HUES48 (cell line): ENCODE measurements around the gene WSB1.

Source experiments
- H3K27ac ChIP-seq: one replicate; pipeline ENCODE4 v1.7.0; 2013; ENCODE audit warnings: low read depth, low read length, inconsistent platforms
- H3K27me3 ChIP-seq: 2 replicates; pipeline ENCODE4 v1.6.1; 2013; ENCODE audit warnings: mild to moderate bottlenecking, low read length; ENCODE audit not compliant: control insufficient read depth, insufficient read depth
- H3K36me3 ChIP-seq: 2 replicates; pipeline ENCODE4 v1.6.1; 2013; ENCODE audit warnings: low read length; ENCODE audit not compliant: control insufficient read depth, insufficient read depth
- H3K4me1 ChIP-seq: 2 replicates; pipeline ENCODE4 v1.6.1; 2013; ENCODE audit warnings: mild to moderate bottlenecking, low read length; ENCODE audit not compliant: control insufficient read depth, insufficient read depth
- H3K4me3 ChIP-seq: 2 replicates; pipeline ENCODE4 v1.5.1; 2013; ENCODE audit warnings: mild to moderate bottlenecking, low read depth, low read length
- H3K9ac ChIP-seq: 2 replicates; pipeline ENCODE4 v1.6.1; 2013; ENCODE audit warnings: mild to moderate bottlenecking, low read depth, low read length, moderate library complexity
- H3K9me3 ChIP-seq: 2 replicates; pipeline ENCODE4 v1.6.1; 2013; ENCODE audit warnings: low read length; ENCODE audit not compliant: control insufficient read depth, insufficient read depth

Gene WSB1

DNA sequence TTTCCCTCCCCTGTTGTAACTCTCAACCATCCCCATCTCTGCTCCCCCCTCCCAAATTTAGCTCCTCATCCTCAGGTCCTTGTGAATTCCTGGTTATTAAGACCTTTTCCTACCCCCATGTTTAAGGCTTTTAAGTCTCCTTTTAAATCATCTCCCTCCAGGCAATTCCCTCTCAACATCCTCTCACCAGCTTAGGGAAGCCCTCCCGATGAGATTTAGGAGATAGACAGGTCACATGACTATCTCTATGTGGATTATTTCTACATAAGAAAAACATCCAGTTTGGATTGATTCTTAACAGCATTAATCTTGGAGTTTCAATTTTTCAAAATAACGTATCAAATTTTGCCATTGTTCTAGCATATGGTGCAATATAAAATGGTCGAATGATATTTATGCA is 12.5 kb upstream of the WSB1 start:
- Histone ChIP-seq H3K4me3 (no peak overlapping the region), H3K27me3 (no peaks in the 10 kb centered on the region), H3K9me3 (no peaks in the 10 kb centered on the region)

GRCh38 chr17:27282054-27282551 is 11.8 kb upstream of the WSB1 start:
- no peaks in the 10 kb centered on the region for H3K9me3 ChIP-seq
- H3K4me1 ChIP-seq, result peaks cover under 1% of the 10 kb centered on the region; the same call in 1 of the 2 replicates
- no peak overlapping the region for H3K4me3 ChIP-seq
- no peak overlapping the region for H3K9ac ChIP-seq
- no peaks in the 10 kb centered on the region for H3K36me3 ChIP-seq
- no peak overlapping the region for H3K27ac ChIP-seq
- no peaks in the 10 kb centered on the region for H3K27me3 ChIP-seq

More for the DNA sequence above, 12.5 kb upstream of the WSB1 start:
- Histone ChIP-seq H3K36me3 (no peaks in the 10 kb centered on the region), H3K4me1 (peaks cover 6% of the 10 kb centered on the region), H3K9ac (no peak overlapping the region), H3K27ac (no peak overlapping the region)

DNA sequence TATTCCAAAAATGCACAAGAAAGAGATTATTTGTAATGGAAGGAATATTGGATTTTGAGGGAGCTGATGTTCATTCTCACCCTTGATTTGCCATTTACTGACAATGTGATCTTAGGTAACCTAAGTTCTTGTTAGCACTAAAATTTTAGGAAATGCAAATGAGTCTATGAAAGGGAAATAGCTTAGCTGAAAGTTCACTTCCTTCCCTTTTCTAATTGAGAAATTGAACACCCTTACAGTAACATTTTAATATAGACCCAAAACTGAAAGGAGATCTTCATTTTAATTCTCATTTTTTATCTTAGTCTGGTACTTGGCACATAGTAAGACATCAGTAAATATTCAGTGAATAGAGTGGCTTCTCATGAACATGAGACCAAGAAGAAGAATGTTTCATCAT is 10.9 kb upstream of the WSB1 start:
- Histone ChIP-seq H3K4me1 (no peaks in the 10 kb centered on the region), H3K36me3 (no peaks in the 10 kb centered on the region), H3K27me3 (no peaks in the 10 kb centered on the region), H3K4me3 (no peak overlapping the region), H3K9me3 (no peaks in the 10 kb centered on the region), H3K9ac (no peak overlapping the region), H3K27ac (no peak overlapping the region)

DNA sequence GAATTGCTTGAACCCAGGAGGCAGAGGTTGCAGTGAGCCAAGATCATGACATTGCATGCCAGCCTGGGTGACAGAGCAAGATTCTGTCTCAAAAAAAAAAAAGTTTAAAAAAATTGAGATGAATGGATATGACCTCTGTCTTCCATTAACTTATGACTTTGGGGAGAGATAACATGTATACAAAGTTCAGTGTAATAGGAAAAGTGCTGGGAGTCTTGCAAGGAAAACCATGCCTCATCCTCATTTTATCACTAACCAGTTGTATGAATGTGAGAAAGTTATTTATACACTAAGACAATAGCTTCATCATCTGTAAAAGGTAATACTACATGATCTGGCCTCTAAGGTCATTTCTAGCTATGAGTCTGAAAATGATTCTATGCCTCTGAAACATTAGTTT is 10.2 kb upstream of the WSB1 start:
- H3K27ac ChIP-seq, result no peak overlapping the region

GRCh38 chr17:27284811-27285415 is 9.0 kb upstream of the WSB1 start:
- Histone ChIP-seq H3K36me3 (no peaks in the 10 kb centered on the region), H3K4me1 (no peaks in the 10 kb centered on the region), H3K27me3 (no peaks in the 10 kb centered on the region), H3K9me3 (no peaks in the 10 kb centered on the region), H3K4me3 (no peak overlapping the region), H3K9ac (no peak overlapping the region), H3K27ac (no peak overlapping the region)

More for the DNA sequence above, 10.2 kb upstream of the WSB1 start:
- H3K9ac ChIP-seq, result no peak overlapping the region
- no peak overlapping the region for H3K4me3 ChIP-seq
- no peaks in the 10 kb centered on the region for H3K27me3 ChIP-seq
- H3K9me3 ChIP-seq, result no peaks in the 10 kb centered on the region
- no peaks in the 10 kb centered on the region for H3K4me1 ChIP-seq
- H3K36me3 ChIP-seq, result no peaks in the 10 kb centered on the region

- Histone ChIP-seq H3K36me3 (no peaks in the 10 kb centered on the region), H3K27ac (no peak overlapping the region), H3K4me3 (no peak overlapping the region), H3K9me3 (no peaks in the 10 kb centered on the region), H3K4me1 (no peaks in the 10 kb centered on the region), H3K9ac (no peak overlapping the region), H3K27me3 (no peaks in the 10 kb centered on the region)
Measured at GRCh38 chr17:27285516-27285915, 8.4 kb upstream of the WSB1 start.

GRCh38 chr17:27288183-27288582 is 5.7 kb upstream of the WSB1 start:
- Histone ChIP-seq H3K4me1 (no peaks in the 10 kb centered on the region; the same call in 1 of the 2 replicates), H3K36me3 (no peaks in the 10 kb centered on the region), H3K27ac (no peak overlapping the region), H3K27me3 (no peaks in the 10 kb centered on the region), H3K9ac (no peak overlapping the region), H3K9me3 (no peaks in the 10 kb centered on the region), H3K4me3 (no peak overlapping the region)

DNA sequence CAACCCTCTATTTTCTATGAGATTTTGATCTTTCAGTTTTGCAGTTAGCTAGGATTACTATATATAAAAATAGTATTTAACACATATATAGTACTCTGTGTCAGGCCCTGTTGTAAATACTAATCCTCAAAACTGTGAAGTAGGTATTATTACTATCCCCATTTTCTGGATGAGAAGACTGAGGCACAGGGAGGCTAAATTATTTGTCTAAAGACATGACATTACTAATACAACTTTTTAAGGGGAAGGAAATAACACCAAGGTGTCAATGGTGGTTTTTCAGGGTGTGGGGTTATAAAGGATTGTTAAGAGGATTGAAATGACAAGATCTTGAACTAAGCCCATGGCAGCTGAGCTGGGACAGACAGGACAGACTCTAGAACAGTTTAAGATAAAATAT is 4.1 kb upstream of the WSB1 start:
- peaks cover 5% of the 10 kb centered on the region; the same call in 1 of the 2 replicates for H3K4me1 ChIP-seq
- no peaks in the 10 kb centered on the region for H3K27me3 ChIP-seq
- H3K9me3 ChIP-seq, result no peaks in the 10 kb centered on the region
- H3K27ac ChIP-seq, result no peak overlapping the region
- no peak overlapping the region for H3K9ac ChIP-seq
- no peak overlapping the region for H3K4me3 ChIP-seq
- H3K36me3 ChIP-seq, result no peaks in the 10 kb centered on the region

GRCh38 chr17:27290916-27291598 is 2.9 kb upstream of the WSB1 start:
- Histone ChIP-seq H3K9me3 (no peaks in the 10 kb centered on the region), H3K9ac (no peak overlapping the region), H3K4me3 (no peak overlapping the region), H3K36me3 (no peaks in the 10 kb centered on the region), H3K4me1 (peaks cover 7% of the 10 kb centered on the region), H3K27me3 (no peaks in the 10 kb centered on the region), H3K27ac (no peak overlapping the region)

DNA sequence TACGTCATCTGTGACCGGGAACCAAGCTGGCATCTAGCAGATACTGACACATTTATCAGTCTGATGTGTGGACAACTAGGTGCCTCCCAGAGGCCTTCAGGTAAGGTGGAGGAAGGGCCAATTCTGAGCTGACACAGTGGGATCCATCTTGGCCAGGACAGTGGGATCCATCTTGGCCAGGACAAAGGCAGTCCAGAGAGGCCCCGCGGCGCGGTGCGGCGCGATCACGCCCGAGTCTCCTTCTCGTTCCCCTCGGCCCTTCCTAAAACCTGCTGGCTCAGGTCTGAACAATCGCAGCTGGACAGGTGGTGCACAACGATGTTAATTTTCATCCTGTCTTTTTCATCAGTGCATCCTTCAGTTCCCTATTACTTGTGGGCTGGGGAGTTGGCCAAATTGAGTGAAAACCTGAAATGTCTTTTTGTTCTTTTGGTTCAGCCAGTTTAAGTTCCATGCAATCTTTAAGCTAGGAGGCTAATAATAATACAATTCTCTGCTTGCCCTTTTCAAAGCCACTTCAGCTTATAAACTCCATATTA is 486 bp upstream of the WSB1 start:
- H3K27me3 ChIP-seq, result no peaks in the 10 kb centered on the region
- peak overlapping the region; percentile 99 for H3K27ac ChIP-seq
- peak overlapping the region; percentile 99 for H3K4me3 ChIP-seq
- peak overlapping the region; percentile 50 for H3K9ac ChIP-seq
- peaks cover 11% of the 10 kb centered on the region for H3K36me3 ChIP-seq
- H3K4me1 ChIP-seq, result peaks cover 13% of the 10 kb centered on the region
- no peaks in the 10 kb centered on the region for H3K9me3 ChIP-seq
